NCI-H1092 treated with DMSO at 0.1 percent for 48 hours (cell line): Measurements from ENCODE around the gene HTR7.
A peak's percentile ranks its signal among the peaks of the same experiment; 100 is the strongest.
"Not testable (repeated sequence)": the region's sequence is repeated elsewhere in the genome, so short reads cannot be mapped to it uniquely, and the experiment has no call there.

Experiments
- DNase-seq: peaks from one replicate; lab custom pipeline; 2025; lab: John Stamatoyannopoulos, UW

The HTR7 gene

DNA sequence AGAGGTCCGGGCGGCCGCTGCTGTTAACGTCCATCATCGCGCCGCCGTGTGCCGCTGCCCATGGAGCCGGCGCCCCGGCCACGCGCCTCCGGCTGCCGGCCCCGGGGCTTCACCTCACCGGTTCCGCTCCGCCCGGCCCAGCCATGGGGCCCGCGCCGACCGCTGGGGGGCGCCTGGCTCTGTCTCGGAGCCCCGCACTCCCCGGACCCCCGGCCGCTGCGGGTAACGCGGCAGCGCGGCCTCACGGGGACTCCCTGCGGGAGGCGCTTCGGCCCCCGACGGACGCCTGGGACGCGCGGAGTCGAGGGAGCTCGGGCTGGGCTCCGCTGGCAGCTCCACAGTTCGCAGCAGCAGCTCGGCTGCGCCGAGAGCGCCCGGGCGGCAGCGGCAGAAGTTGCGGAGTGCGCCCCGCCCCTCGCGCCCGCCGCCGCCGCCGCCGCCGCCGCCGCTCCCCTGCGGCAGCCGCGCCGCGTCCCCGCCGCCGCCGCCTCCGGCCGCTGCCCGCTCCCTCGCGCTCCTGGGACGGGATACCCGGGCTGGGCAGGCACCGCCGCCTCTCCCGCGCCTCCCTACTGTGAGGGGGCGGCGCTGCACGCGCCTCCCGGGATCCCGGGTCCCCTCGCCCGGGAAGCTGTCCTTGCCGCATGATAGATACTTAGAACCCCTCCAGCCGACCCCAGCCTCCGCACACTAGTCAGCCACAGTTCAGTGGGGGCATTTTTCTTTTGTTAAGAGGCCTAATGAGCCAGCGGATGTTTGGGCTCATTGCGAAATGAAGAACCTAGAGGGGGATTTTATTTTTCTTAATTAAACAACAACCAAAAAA lies at the start of gene HTR7:
TSS of gene HTR7 (minus strand) at position 405 of the 826 bp plus-strand sequence. CDS start at position 37, 368 bp downstream.
- peak; percentile 17 for DNase-seq

DNA sequence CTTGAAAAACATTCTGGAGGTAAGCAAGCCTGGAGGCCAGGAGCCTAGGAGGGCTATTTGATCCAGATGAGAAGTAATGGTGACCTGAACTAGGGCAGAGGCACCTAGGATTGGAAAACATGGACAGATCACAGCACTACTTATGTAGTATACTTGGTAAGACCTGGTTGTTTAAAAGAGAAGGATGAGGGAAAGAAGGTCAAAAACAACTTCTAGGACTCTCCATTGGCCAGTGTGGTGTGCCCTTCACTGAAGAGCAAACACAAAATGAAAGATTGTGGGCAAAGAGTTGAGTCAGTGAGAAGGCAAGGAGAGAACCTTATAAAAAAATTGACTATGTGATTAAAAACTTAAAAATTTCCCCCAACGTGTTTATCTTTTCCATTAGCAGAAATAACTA lies 48.8 kb upstream of the HTR7 start:
- DNase-seq, result no peak

DNA sequence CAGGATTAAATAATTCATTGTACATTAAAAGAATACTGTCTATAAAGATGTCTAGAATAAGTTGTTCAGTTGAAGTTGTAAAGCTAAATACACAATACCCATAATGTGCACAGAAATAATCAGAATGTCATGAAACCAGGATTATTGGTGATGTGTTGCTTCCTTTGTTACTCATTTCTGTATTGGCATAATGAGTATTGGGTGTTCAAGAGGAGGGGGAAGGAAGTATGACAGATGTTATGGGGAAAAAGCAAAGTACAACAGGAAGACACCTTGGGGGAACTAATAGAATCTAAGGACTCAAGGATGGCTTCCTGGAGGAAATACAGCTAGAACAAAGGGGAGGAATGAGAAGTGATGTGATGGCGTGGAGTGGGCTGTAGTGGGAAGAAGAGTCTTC lies 48.1 kb upstream of the HTR7 start:
- DNase-seq, result no peak

DNA sequence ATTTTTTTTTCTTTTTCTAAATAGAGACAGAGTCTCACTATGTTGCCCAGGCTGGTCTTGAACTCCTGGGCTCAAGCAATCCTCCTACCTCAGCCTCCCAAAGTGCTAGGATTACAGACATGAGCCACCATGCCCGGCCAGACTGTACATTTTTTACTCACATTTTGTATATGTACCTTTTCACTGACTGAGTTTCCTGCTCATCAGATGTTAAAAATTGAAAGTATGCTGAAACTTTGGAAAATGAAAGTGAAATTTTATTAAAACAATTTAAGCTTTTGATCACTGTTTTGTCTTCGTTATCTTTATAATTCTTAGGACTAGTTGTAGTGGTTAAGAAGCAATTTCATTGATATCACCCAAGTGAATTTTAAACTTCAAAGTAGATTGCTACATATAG lies 39.1 kb upstream of the HTR7 start:
- not testable (repeated sequence) for DNase-seq

DNA sequence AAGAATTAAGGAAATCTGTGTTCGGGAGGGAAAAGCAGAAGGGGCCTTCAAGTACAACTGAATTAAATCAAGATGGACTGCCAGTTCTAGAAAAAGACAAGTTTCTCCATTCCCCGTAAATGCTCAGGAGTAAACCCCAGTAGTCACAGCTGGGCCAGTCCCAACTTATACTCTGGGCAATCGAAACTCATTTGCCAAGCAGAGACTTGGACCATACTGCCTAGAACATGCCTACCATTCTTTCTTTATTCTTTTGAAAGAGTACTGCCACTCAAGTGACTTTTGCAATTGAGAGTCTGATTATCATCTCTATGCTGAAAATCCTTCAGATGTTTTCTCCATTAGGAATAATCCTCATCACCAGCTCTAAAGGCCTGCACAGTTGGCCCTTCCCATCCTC lies 35.4 kb upstream of the HTR7 start:
- DNase-seq, result no peak

DNA sequence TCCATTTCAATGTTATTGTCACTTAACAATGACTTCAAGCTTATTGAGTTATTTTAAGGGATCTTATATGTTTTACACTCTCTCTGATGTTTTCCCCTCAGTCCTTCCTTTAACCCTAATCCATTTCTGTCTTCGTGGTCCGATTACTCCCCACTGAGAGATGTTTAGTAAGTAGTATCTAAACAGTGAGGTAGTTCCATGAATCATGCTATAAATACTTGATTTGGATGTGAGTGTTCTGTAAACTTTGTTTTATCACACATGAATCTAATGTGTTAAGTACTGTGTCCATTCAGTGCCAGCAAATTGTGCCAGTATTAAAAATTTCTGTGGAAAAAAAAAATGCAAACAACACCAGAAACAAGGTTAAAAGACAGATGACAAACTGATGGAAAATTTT lies 32.5 kb upstream of the HTR7 start:
- DNase-seq, result no peak

DNA sequence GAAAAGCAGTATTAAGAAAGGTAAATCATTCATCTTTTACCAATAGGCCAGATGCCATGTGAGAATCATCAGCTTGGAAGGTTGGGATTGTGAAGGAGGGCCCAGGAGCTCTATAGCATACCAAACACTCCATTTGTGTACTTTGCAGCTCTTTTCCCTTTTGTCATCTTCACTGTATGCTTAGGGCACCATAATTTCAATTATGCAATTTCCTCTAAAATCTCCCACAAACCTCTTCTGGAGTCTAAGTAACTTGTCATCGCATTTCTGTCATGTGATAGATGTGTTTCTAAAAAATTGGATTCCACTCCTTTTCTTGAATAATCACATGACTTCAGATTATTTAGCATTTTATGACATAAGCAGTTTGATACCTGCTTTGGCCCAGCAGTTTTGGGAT lies 31.8 kb upstream of the HTR7 start:
- no peak for DNase-seq

DNA sequence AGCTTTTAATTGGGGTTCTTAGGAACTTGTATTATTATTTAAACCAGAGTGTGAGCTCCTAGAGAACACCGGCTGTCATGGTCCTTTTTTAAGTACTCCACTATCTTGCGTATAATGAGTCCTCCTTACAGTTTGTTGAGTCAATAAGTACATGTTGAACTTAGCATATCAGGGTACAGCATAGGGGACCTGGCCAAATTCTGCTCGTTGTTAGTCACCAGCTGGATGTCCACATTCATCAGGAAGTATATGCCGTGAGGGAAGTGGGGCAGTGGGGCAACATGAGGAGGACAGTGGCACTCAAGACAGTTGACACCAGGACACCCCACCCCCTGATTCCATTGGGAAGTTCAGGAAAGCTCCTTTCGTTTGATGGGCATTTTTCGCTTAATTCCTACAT lies 30.5 kb upstream of the HTR7 start:
- DNase-seq, result no peak

DNA sequence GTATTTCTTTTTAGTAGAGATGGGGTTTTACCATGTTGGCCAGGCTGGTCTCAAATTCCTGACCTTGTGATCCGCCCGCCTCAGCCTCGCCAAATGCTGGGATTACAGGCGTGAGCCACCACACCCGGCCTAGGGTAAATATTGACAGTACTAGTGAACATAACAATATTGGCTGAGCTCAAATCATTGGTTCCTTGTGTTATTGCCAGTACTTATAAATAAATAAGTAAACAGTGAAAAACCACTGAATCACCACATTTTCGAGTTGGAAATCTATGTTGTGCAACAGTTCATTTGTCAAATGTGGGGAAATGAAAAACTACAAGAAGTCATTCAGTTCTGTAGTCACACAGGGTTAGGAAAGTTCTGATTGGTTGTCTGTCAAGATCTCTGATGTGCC lies 29.7 kb upstream of the HTR7 start:
- no peak for DNase-seq

DNA sequence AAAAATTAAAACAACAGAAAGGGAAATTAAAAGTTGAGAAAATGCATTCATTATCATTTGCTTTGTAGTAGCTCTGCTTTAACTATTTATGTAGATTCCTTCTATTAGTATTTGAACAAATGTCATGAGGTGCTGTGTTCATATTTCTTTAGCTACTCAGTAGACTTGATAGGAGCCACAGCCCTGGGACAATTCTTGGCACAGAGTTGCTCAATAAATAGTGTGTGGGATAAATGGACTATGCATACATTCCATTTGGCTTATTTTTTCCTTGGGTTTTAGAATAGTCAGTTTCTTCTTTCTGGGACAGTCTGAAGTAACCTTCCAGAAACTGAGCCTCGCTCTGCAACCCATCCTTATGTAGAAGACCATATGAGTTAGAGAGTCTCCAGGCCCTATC lies 27.3 kb upstream of the HTR7 start:
- DNase-seq, result no peak

DNA sequence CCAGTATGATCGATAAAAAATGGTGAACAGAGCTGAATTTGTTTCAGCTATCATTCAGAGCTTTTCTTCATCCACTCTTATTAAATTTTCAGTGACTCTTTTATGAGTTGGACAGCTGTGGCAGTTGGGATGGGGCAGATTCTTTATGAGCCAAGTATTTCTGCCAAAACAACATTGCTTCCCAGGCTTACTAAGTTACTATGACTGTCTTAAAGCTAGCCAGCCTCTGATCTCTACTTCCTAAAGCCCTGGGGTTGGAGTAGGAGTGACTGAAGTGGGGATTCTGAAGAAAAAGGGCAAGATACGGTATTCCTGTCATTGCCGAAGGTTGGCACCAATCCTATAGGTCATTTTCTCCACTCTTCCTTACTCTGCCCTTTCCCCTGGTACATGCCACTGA lies 26.6 kb upstream of the HTR7 start:
- DNase-seq, result no peak

DNA sequence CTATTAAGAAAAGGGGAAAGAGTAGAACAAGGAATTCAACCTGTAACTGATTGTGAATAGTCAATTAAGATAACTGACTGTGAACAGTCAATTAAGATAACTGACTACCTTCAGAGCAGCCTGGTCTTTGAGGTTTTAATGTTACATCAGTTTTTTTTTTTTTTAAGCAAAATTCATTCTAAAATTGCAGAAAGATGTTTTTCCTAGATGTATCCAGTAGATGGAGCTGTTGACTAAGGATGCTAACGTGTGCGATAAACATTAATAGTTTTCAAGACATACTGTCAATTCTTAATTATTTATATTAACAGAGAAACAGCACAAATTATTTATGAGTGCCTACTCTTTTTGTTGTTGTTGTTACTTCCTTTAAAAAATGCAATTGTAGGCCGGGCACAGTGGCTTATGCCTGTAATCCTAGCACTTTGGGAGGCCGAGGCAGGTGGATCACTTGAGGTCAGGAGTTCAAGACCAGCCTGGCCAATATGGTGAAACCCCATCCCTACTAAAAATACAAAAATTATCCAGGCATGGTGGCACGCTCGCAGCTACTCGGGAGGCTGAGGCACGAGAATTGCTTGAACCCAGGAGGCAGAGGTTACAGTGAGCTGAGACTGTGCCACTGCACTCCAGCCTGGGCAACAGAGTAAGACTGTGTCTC lies 22.4 kb upstream of the HTR7 start:
- DNase-seq, result not testable (repeated sequence)

DNA sequence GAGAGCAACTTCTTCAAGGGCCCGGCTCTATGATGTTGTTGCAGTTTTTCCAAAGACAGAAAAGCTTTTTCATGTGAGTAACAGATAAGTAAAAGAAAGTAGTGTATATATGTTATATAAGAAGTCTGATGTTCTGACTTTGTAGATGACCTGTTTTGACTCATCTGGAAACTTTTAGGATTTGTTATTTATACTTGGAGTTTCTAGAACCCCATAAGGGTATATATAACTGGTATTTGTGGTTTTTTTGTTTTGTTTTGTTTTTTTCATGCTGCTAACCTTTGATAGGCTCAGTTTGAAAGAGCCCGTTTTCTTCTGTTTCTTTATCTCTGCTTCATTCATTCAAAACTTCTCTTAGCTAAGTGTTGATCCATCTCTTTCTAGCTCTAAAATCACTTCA lies 21.2 kb upstream of the HTR7 start:
- DNase-seq, result no peak

DNA sequence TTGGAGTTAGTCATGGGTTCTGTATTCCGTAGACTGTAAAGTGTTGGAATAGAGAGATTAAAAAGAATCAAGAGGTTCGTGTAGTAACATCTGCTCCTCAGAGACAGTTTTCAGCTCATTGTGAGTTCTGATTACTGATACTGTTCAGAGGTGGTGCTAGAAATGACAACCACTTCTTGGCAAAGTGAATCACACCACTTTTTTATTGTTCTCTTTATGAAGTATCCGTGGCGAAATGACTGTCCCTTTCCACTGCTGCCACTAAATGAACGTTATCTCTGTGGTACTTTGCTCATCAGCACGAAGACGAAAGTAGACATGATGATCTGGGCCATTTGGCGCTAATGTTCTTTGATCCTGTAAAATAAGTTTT lies 14.8 kb upstream of the HTR7 start:
- no peak for DNase-seq

DNA sequence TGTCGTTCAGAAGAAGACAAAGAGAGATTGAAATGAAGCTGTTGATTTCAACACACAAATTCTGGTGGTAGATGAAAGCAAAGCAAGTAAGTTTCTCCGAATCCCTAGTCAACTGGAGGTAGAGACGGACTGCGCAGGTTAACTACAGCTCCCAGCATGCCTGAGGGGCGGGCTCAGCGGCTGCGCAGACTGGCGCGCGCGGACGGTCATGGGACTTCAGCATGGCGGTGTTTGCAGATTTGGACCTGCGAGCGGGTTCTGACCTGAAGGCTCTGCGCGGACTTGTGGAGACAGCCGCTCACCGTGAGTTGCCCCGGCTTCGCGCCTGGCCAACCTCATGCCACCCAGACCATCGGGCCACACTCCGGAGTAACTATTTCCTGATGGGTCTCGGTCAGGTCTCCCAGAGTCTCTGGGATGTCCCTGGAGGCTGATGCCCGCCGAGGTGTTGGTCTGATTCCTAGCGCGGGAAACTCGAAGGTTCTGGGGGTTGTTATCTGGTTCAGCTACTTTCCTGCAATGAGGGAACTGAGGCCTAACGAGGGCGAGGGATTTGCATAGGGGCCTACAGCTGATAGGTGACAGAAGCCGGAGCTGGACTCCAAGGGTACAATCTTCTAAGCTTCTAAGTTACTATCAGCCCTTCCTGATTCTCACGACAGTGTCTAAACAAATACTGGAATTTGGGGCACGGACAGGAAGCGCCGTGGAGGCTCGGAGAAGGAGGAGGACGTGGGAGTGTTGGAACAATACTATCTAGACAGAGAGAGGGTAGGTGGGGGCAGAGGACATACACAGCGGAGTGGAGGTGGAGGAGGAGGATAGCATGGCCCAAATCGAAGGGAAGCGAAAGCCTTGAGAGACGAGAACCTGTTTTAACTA lies 14.2 kb upstream of the HTR7 start, which contains the start of gene RPP30:
TSS of gene RPP30 (plus strand) at position 209 of the 882 bp plus-strand sequence. CDS start at position 222, 13 bp downstream.
- peak; percentile 67 for DNase-seq

DNA sequence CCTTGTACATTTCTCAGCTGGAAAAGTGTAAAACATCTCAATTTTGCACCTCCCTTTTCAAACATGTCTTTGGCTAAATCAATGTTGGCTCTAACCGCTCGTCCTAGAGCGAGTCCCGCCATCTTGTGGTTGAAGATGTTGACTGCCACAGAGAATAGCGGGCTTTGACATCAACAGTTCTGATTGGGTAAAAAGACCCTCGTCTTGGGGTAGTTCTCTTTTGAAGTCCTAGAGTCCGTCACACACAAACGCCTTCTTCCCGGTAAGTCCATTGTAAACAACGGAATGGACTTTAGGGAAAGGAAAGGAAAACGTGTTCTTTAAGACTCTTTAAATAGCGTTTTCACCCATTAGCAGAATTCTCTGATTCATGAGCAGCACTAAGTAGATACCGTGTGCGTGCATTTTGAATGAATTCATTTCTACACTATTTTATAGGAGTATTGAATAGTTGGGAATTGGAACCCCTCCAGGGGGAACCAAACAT lies 13.5 kb upstream of the HTR7 start:
- DNase-seq, result peak; percentile 10

DNA sequence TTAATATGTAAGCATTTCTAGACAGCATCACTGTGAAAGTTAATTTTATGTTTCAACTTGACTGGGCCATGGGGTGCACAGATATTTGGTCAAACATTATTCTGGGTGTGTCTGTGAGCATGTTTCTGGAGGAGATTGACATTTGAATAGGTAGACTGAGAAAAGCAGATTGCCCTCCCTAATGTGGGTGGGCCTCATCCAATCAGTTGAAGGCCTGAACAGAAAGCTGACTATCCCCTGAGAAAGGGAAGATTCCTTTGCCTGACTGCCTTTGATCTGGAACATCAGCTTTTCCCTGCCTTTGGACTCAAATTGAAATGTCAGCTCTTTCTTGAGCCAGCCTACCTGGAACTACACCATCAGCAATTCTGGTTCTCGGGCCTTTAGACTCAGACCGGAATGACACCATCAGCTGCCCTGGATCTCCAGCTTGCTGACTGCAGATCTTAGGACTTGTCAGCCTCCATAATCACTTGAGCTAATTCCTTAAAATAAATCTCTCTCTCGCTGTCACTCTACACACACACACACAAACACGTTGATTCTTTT lies 8.3 kb upstream of the HTR7 start:
- DNase-seq, result no peak

DNA sequence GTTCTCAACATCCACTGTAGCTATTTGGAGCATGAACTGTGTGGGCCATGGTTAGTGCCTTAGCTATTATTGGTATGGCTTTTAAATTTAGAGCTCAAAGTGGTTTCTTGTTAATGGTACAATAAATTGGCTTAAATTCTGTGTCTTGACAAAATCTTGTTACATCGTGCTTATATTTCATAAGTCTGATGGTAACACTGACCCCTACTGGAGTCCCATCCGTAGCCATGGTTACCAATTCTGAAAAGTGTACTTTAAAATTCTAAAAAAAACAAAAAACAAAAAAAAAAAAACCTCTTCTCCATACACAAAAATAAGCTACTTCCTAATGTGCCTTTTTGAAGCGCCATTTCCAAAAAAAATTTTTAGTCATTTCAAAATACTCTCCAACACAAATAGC lies 7.6 kb upstream of the HTR7 start:
- no peak for DNase-seq

DNA sequence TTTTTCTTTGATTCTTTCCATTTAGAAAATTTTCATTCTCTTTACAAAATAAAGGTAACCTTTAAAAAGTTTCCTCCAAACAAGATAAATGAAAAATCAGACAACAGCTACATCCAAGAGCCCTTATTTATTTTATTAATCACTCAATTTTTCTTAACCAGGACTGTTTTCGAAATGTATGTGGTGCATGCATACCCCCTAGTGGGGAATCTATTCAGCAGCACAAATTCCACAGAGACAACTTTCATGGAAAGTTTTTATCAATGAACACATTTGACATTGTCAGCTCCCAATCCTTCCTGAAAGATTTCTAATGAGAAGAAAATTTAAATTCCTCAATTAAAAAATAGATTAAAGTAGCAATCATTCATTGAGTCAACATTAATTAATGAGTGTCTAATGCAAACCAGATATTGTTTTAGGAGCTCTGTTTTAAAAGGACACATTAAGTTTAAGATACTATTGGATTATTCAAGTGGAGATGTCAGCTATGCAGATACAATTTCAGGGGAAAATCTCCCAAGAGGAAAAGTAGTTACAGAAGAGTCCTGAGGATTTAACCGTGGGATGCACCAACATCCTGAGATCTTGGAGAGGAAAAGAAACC lies 5.2 kb upstream of the HTR7 start:
- DNase-seq, result no peak

DNA sequence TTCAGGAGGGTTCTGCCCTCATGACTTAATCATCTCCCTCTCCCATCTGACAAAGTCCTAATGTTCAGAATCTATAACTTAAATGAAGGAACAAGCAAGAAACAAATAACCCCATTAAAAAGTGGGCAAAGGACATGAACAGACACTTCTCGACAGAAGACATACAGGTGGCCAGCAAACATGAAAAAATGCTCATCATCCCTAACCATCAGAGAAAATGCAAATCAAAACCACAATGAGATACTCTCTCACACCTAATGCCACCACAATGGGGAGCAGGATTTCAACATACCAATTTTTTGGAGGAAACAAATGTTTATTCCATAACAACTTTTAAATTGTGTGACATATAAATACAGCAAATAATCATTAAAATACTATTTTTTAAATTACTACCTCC lies 3.0 kb upstream of the HTR7 start:
- DNase-seq, result no peak

DNA sequence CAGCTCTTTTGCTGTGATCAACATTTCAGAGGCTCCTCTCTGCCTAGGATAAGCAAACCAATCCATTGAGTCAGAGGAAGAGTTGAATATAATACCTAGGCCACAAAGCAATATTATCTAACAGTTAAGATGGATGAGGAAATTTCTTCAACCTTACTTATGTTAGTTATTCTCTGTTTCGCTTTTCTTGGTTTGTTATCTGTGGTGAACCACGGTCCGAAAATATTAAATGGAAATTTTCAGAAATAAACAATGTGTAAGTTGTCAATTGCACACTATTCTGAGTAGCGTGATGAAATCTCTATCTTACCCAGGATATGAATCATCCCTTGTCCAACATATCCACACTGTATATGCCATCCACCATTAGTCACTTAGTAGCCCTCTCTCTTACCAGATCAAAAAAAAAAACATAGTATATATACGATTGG lies 1.5 kb upstream of the HTR7 start:
- no peak for DNase-seq
